CD1c-positive myeloid dendritic cell (primary cell): ENCODE measurements around the gene LAD1.
A peak's percentile ranks its signal among the peaks of the same experiment; 100 is the strongest.

Experiments used
- DNase-seq: peaks from one replicate; pipeline ENCODE4 v3.0.0-alpha.2; 2016; ENCODE audit errors: extremely low spot score

The LAD1 gene

DNA sequence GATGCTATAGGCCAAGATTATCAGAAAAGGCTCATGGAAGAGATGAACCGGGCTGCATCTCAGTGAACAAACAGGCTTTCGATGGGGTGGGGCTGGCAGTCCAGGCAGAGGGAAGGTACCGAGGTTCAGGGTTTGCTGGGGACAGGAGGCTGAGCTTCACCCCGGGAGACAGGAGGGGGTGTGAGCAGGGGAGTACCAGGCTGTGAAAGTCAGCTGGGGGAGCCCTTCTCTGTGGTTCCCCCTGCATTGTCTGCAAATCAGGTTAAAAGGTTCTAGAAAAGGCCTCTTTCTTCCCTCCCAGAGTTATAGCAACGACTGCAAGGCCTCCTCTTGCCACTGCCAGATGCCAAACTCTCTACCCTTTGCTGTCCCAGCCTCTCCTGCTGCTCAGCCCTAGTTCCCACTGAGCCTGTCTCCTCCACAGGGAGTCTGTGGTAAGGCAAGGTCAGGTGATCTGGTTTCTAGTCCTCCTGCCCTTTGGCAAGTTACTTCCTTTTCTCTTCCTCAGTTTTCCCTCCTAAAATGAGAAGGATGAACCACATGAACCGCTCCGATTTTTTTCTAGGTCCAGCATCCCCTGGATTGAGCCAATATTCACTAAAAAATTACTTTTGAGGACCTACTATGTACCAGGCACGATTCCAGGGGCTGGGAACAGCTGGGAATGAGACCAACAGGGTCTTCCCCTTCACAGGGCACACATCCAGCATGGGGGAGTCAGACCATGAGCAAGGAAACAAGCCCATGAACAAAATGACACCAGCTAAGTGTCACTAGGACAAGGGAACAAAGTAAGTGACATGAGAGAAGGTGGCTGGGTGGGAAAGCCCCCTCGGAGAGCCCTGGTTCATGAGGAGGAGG lies 7.2 kb downstream of the LAD1 start:
- no peak for DNase-seq

DNA sequence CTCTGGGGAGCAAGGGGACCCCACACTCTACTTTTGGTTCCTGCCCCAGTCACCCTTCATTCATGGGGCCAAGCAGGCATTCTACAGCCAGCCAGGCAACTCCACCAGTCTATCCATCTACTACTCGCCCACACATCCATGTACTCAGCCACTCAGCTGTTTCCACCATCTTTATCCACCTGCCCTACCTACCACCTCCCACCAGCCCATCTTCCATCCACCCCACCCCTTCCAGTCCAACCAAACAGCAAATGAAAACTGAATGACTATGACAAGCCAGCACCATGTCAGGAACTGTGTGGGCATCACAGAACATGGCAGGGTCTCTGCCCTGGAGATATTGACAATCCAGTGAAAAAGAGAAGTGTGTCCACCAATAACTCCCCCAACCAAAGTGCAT lies 7.9 kb downstream of the LAD1 start:
- DNase-seq = no peak

DNA sequence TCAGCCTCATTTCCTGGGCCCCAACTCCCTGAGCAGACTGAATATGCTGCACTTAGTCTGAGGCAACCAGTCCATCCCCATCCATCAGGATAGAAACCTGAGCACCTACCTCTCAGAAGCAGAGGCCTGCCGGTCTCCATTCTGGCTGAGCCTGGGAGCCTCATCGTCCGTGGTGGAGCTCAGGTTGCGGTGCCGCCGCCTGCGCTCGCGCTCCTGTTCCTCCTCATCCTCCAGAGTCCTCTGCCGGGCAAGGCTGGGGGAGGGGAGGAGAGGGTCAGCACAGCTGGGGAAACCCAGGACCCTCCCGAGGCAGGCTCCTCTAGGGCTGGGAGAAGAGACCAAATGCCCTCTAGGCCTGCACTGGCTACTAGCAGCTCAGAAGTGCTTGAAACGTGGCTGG lies 10.1 kb downstream of the LAD1 start:
- no peak for DNase-seq

DNA sequence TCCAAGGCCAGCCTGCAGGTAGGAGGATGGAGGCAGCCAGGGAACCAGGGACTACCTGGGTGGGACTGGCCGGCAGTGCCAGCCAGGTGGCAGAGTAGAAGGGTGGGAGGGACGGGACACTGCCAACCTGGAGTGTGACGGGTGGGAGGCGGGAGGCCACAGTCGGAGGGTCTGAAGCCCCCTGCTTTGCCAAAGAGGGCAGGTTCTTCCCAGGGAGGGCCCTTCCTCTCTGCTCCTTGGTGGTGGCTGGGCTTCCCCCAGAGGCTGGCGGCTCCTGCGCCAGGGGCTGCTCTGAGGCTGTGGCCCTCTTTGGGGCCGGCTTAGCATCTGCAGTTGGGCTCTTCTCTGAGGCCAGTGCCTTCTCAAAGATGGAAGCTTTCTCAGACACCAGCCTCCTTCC lies 12.9 kb downstream of the LAD1 start:
- DNase-seq = no peak

DNA sequence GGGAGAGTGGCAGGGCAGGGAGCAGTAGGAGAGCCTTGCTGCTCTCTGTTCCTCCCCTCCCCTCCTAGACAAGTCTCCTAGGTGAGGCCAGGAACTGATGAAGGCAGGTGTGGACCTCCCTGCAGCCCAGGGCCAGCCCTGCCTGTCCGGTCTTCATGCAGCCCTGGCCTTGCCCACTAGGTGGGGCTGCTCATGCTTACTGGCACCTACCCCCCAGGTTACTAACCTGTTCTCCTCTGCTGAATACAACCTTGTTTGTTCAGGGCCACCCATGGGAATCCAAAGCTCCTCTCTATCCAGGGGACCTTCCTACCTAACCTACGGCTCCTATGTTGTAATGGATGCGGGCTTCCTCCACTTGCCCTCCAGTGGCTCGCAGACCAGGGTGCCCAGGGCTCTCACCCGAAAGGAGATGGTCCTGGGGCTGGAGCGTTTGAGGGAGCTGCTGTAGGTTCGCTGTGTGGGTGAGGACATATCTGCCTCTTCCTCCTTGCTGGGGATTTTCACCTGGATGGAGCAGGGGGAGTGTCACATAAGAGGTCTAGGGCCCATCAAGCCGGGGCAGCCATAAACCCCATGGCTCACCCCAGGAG lies 13.7 kb downstream of the LAD1 start:
- peak; percentile 20 for DNase-seq

DNA sequence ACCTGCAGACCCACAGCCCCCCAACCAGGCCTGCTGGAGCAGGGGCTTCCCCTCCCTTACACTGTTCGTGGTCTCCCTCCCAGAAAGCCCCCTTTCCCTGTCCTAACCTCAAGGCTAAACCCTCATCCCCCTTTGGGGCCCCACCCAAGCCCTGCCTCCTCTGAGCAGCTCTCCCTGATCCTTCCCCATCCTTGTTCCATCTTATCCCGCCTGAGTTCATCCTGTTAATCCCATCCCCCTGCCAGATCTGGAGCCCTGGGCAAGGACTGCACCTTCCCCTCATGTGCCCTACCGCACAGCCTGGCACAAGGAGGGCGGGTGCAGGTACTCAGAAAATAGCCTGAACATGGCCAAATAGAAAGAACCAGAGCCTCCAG lies 14.7 kb downstream of the LAD1 start:
- no peak for DNase-seq

DNA sequence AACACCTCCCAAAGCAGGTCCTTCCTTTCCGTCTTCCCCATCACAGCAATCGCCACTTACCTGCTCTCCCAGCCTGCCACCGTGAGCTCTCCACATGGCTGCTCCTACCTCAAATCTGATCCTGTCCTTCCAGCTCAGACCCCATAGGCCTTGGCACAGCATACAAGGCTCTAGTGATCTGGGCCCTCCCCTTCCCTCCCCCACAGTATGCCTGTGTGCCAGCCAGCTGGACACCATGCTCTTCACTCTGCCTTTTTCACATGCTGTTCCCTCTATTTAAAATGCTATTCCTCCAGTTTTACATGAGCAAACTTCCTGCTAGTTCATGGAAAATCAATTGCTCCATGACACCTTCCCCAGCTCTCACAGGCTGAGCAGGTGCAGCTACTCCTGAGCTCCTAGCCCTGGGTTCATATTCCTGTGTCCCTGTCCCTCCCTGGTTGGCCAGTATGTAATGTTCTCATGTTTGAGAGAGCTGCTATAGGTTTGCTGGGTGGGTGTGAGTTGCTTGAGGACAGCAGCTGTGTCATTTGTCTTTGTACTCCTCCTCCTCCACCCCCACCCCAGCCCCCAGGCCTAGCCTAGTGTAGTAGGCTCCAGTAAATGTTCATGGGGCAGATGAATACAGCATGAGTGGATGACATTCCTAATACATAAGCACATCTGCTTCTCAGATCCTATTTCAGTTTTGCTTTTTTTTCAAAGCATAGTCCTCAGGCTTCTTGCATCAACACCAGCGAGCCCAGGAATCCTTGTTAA lies 15.3 kb downstream of the LAD1 start:
- no peak for DNase-seq

DNA sequence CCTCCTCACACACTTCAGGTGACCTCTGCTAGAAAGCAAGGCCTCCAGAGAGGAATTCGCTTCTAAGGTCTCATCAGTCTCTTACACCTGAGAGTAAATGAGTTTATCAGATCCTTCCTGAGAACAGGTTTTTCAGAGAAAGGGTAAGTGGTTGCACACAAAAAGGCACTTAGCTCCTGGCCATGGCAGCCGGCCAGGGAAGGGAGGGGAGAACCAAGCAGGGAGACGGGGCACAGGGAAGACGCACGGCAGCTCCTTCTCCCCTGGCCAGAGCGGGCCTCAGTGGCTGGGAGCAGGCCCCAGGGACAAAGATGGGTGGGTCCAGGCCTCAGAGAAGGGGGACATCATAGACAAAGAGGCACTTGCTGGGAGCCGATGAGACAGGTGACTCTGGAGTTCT lies 18.0 kb downstream of the LAD1 start:
- DNase-seq = no peak

DNA sequence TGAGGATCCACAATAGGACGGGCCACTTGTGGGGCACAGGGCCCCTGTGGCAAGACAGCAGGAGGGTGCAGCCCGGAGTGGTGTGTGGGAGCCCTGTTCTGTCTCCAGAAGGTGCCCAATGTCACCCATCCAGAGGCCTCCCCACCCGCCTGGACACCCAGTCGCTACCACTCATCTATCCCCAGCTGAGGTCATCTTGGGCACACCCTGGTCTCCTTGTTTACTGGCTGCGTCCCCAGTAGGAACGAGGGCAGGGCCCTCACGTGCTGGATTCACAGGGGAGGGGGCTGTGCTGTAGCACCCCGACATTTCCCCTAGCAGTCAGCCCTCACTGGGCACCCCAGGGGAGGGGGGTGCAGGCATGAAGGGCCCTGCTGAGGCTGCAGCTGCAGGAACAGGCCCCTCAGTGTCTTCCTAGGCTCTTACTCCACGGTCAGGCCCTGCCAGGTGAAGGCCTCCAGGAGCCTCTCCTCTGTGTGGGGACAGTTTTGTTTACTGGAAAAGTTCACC lies 19.3 kb downstream of the LAD1 start:
- no peak for DNase-seq

DNA sequence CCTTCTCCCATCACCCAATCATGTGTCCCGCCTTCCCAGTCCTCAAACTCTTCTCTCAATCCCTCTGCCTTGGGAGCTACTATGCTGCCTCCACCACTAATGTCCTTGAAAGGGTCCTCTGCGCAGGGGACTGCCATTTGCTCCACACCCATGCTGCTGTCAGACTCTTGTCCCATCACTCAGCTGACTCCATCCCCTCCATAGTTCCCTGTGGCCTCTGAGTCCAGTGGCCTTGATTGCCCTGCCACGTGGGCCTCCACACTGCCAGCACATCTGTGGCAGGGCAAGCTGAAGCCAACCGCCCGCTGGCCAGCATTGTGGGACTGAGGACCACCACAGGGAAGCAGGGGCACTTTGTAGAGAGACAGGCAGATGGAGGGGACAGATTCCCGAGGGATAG lies 20.3 kb downstream of the LAD1 start:
- no peak for DNase-seq

DNA sequence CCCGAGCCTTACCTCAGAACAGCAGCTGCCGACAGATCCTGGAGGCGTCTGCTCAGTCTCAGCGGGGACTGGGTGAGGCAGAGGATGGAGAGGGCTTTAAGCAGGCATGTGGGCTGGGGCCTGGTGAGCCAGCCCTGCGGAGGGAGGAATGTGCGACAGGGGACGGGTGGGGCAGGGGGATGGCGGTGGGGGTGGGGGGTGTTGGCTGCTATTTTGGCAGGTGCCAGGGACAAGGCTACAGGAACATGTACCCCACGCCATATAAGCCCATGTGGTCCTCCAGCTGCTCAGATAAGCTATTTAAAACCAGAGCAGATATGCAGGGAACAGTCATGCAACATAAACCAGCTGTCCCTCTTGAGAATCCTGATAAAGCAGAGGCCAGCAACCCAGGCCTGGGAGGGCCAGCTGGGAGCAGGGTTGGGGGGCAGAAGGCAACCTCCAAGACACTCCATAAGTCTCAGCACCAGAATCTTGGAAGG lies 21.5 kb downstream of the LAD1 start, which contains the start of gene TNNT2:
Gene TNNT2 (minus strand): TSS at position 70 of the 482 bp plus-strand sequence. CDS start 4,426 bp downstream, outside the sequence.
- DNase-seq = no peak

DNA sequence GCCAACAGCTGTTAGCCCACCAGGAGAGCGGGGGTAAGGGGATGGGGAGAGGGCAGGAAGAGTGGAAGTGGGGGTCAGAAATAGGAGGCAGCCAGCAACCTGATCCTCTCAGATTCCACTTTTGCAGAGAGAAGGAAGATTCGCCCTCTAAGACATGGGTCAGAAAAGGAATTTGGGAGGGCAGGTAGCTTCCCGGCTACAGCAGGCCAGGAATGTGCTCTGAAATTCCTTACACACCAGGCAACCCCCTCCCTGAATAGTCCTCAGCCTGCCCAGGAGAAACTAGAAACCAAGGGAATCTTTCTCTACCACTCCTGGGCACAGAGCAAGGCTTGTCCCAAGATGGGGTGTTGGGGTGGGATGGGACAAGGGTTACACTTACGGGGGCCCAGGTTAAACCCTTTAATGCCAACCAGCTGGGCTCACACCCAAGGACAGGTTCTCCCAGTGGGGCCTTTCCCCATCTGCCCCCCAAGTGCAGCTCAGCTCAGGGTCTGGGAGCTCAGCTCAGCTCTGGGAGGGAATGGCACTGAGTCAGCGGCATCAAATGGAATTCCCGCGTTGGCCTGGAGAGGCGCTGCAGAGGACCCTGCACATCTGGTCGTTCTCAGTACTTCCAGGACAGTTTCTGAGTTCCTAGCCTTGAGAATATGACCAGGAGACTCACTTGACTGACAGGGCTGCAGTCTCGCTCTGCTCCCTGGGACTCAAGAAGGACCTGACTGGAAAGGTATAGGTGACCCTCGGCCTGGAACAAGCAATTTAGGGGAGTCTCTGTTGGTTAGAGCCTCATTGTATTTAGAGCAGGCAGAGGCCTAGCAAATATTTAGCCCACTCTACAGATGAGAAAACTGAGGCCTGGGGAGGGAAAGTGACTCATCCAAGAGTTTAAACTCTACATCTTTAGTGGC lies 22.4 kb downstream of the LAD1 start:
- peak; percentile 6 for DNase-seq

DNA sequence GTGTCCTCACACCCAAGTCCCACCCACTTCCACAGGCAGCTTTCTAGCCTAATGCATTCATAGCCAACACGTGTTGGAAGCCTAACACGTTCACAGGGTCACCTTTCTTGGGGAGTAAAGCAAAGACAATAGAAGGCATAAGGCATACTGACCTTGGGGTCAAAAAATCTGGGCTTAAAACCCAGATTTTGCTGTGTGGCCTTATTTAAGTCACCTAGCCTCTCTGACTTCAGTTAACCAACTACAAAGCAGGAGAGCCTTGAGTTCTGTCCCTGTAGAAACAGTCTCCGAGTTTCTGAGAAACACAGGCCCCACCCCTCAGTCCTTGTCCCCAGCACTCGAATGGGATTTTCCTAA lies 23.0 kb downstream of the LAD1 start:
- no peak for DNase-seq

DNA sequence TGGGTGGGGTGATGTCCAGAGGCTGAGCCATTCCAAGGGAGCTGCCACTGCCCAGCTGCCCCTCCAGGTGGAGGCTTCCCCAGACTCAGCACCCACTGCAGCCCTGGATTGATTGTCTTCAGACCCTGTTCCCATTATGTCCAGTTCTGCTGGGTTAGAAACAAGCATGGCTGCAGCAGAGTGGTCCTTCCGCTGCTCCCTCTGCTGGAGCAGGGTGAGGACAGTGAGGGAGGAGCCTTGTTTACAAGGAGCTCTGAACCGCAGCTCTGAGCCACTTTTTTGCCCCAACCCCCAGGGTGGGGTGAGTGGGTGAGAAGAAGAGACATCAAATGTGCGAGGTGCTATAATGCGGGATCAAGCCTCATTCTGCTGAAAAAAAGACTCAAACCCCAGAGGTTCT lies 24.0 kb downstream of the LAD1 start:
- DNase-seq = no peak

DNA sequence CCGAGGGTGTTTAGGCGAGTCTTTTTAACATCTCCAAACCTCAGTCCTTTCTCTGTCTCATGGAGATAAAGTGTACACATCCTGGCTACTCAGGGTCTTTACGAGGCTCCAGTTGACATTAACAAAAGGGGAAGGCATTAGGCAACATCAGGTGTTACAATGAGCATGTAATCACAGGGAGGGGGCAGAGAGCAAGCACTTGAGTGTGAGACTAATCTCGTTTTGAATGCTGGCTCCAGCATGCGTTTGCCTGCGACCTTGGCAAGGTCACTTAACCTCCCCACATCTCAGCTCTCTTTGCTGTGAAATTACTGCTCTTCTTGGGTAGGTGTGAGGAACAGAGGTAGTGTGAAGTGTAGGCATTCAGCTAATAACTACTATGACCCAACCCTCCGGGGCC lies 24.8 kb downstream of the LAD1 start:
- DNase-seq = no peak

DNA sequence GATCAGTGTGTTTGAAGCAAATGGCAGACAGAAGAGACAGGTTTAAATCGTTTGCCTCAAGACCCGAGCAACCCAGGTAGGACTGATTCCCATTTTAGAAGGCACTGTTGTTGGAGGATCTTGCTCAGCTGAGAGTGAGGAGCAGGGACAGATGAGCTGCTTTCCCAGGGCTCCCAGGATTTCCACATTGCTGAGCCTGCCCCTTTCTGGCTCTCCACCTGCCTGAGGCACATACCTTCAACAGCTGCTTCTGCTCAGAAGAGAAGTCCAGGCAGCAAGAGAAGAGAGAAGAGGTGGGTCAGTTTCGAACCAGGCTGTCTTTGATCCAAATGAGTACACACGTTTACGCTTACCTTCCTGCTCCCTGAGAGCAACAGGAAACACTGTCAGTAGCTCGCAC lies 27.3 kb downstream of the LAD1 start:
- no peak for DNase-seq

DNA sequence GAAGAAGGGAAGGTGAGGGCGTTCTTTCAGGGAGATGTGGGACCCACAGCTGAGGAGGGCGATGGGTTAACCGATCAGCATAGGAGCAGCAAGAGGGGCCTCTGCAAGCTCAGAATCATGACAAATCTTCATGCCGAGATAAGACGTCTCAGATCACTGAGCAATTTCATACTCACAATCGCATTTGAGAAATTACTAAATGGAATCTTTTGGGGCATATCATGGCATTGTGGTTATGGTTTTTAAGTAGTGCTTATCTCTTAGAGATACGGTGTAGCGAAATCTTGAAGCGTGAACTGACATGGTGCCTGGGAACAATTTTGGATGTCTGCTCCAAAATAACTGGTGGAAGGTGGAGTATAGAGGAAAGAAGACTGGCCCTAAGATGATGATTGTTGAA lies 27.8 kb downstream of the LAD1 start:
- DNase-seq = no peak

DNA sequence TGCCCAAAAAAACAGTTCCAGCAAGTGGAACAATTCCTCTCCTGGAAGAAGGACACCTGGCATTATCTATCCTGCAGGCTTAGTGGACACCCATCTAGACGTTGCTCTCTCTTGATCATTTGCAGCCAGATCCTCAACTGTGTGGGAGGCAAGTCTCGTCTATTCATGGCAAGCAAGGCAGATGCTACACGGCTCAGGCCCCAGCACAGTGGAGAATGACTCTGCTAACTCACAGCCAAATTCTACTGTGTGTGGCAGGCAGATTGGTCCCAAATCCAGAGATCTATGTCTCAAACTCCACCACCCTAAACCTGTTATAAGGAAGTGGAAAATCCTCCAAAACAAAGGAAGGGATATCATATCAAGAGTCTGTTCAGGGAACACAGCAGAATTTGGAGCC lies 28.6 kb downstream of the LAD1 start:
- DNase-seq = no peak

DNA sequence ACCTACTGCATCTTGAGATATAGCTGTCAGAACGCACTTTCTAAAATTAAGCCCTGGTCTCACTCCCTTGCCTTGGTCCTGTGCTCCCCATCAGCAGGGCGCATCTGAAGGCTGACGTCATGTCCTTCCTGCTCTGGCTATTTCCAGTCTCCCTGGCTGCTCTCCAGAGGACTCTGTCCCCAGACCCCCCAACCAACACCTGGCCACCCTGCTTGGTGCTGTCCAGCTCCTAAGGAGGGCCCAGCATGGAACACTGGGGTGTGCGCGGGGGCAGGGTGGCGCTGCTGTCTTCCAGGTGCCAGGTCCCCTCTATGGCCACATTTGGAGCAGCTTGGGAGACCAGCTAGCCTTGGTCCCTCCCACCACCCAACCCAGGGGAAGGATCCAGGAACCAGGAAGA lies 29.9 kb downstream of the LAD1 start:
- DNase-seq = no peak

DNA sequence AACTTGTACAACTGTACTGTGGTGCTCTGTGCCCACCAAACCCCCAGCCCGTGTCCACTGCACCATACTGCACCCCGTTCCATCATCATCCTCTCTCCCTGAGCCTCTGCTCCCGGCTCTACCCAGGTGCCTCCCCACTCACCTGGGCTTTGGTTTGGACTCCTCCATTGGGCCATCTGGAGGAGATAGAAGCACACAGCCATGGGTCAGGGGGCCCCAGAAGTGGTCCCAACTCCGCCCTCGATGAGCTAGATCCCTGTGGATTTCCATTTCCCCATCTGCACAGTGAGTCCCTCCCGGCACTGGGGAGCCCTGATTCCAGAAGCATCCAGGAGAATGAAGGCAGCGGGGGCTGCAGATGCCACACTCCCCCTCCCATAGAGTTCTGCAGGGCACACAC lies 32.4 kb downstream of the LAD1 start:
- DNase-seq = no peak

DNA sequence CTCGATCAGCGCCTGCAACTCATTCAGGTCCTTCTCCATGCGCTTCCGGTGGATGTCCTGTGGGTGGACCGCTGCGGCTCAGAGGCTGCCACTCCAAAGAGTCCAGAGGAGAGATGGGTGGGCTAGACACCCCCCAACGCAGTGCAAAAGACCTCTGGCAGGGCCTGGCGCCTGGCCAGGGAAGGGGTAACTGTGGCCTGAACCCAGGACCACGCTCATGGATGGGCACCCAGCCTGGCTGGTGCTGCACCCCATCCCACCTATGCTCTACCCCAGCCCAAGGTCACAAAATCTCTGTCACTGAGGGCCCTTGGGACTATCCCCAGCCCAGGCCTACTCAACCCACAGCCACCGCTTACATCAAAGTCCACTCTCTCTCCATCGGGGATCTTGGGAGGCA lies 33.9 kb downstream of the LAD1 start:
- DNase-seq = no peak

DNA sequence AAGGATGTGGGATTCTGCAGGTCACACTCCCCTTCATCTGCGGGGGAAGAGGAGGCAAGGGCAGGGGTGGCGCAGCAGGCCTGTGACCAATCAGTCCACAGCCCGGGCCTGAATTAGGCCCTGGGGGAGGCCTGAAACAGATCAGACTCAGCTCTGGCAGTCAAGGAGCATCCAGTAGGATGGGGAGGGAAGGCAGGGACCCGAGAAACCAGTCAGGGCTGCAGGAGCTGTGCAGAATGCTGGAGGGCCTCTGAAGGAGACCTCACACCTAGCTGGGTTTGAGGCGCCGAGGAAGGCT lies 34.4 kb downstream of the LAD1 start:
- DNase-seq = no peak
